Suprapubic skin (tissue), 4 donors: ENCODE measurements around the gene NCOA4. TPM values are rescaled to one million over a fixed set of nuclear protein-coding genes. Genes with fewer than 3 reads are reported as not detected.
"Not testable (repeated sequence)": the region's sequence is repeated elsewhere in the genome, so short reads cannot be mapped to it uniquely, and the experiment has no call there.

ENCODE experiments used
- DNase-seq, 2 donors: peaks; one replicate each; pipeline ENCODE4 v3.0.0-alpha.2; 2019; ENCODE audit warnings: low spot score in 2 of 2
- H3K27ac ChIP-seq: fragments of 200-600 bp; sonication (generic); one replicate; pipeline ENCODE4 v1.5.1; 2019
- H3K27me3 ChIP-seq: fragments of 200-600 bp; sonication (generic); one replicate; pipeline ENCODE4 v1.5.1; 2019
- H3K36me3 ChIP-seq: fragments of 200-600 bp; sonication (generic); one replicate; pipeline ENCODE4 v1.5.1; 2019
- H3K4me1 ChIP-seq: fragments of 200-600 bp; sonication (generic); one replicate; pipeline ENCODE4 v1.5.1; 2019
- H3K4me3 ChIP-seq: fragments of 200-600 bp; sonication (generic); one replicate; pipeline ENCODE4 v1.5.1; 2019; ENCODE audit warnings: mild to moderate bottlenecking
- H3K9me3 ChIP-seq: fragments of 200-600 bp; sonication (generic); one replicate; pipeline ENCODE4 v1.5.1; 2019
- CTCF ChIP-seq, 2 donors: fragments of 200-600 bp in 1 of 2; fragments of 450-650 bp in 1 of 2; sonication (generic) in 1 of 2; IDR thresholded peaks; one replicate each; pipeline ENCODE4 v1.5.1; 2016 to 2019; ENCODE audit warnings: antibody characterized with exemption in 2 of 2, mild to moderate bottlenecking in 1 of 2, moderate library complexity in 1 of 2
- EP300 ChIP-seq: sonication (generic); formaldehyde crosslinking; IDR thresholded peaks from one replicate; pipeline ENCODE4 v1.6.1; 2017; ENCODE audit warnings: antibody characterized with exemption
- POLR2A ChIP-seq, 2 donors: fragments of 450-650 bp; IDR thresholded peaks; one replicate each; pipeline ENCODE4 v1.6.1; 2017; ENCODE audit warnings: antibody characterized with exemption in 2 of 2, mild to moderate bottlenecking in 2 of 2, moderate library complexity in 2 of 2
- POLR2AphosphoS5 ChIP-seq, 3 donors: sonication (generic); formaldehyde crosslinking; IDR thresholded peaks; one replicate each; pipeline ENCODE4 v1.6.1; 2017; ENCODE audit warnings: antibody characterized with exemption in 3 of 3
- WGBS: methylation state at CpG from one replicate; pipeline ENCODE4 v1.1.5; 2018; 5-methylcytosine and 5-hydroxymethylcytosine counted together
- total RNA-seq, 4 donors: library from RNA; depleted of rRNA; stranded (reverse); fragments of >200 nt; gene quantifications; one replicate each; pipeline ENCODE4 v1.1.0, GENCODE V29; 2016

Gene NCOA4
- total RNA-seq, 4 donors from 2014 or later: 117 to 170 (median 151) TPM

- H3K4me1 ChIP-seq: no peaks in the 10 kb centered on the region
- no peak for TF ChIP-seq EP300
- TF ChIP-seq POLR2AphosphoS5 (IDR thresholded peaks at IDR 0.05): no peak
- no peak for TF ChIP-seq POLR2A (IDR thresholded peaks at IDR 0.05)
- TF ChIP-seq CTCF (IDR thresholded peaks at IDR 0.05): no peak
- peaks cover 93% of the 10 kb centered on the region for H3K36me3 ChIP-seq
- H3K27ac ChIP-seq: no peak overlapping the region
- no peak overlapping the region for H3K4me3 ChIP-seq
- H3K9me3 ChIP-seq: no peaks in the 10 kb centered on the region
- no peaks in the 10 kb centered on the region for H3K27me3 ChIP-seq
- DNase-seq: no peak
- WGBS: 76% methylated on average over 3 of the region's 3 CpGs
These were observed 24.2 kb downstream of the NCOA4 start for GRCh38 chr10:46006219-46006618.

DNA sequence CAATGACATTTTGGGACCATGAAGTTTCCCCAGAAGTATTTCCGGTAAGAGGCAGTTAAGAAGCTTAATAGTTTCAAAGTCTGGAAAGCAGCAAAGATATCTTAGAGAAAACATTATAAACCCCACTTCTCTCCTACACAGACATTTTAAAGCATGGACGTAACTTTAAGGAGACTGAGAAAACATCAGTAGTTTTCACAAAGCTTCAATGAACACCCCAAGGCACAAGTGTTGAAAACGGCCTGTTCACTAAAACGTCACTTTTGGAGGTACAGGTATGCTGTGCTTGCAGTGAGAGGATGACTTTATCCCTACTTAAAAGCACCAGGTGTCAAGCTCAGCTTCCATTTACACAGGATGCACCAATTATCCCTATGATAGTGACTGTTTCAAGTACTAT lies 25.0 kb downstream of the NCOA4 start:
- H3K36me3 ChIP-seq: peaks cover 90% of the 10 kb centered on the region
- no peak for DNase-seq
- H3K4me1 ChIP-seq: no peaks in the 10 kb centered on the region
- 73% methylated on average over 4 of the region's 4 CpGs for WGBS
- TF ChIP-seq POLR2AphosphoS5 (IDR thresholded peaks at IDR 0.05) (no peak), EP300 (no peak), POLR2A (IDR thresholded peaks at IDR 0.05) (no peak), CTCF (IDR thresholded peaks at IDR 0.05) (no peak)
- H3K9me3 ChIP-seq: no peaks in the 10 kb centered on the region
- no peak overlapping the region for H3K27ac ChIP-seq
- no peak overlapping the region for H3K4me3 ChIP-seq
- H3K27me3 ChIP-seq: no peaks in the 10 kb centered on the region

- Histone ChIP-seq H3K27me3 (no peaks in the 10 kb centered on the region), H3K36me3 (peaks cover 90% of the 10 kb centered on the region), H3K9me3 (no peaks in the 10 kb centered on the region), H3K4me3 (no peak overlapping the region), H3K4me1 (no peaks in the 10 kb centered on the region), H3K27ac (no peak overlapping the region)
- WGBS: 96% methylated on average over 2 of the region's 2 CpGs
- no peak for TF ChIP-seq POLR2AphosphoS5 (IDR thresholded peaks at IDR 0.05)
- DNase-seq: no peak
These were observed 25.5 kb downstream of the NCOA4 start for GRCh38 chr10:46004963-46005362.

DNA sequence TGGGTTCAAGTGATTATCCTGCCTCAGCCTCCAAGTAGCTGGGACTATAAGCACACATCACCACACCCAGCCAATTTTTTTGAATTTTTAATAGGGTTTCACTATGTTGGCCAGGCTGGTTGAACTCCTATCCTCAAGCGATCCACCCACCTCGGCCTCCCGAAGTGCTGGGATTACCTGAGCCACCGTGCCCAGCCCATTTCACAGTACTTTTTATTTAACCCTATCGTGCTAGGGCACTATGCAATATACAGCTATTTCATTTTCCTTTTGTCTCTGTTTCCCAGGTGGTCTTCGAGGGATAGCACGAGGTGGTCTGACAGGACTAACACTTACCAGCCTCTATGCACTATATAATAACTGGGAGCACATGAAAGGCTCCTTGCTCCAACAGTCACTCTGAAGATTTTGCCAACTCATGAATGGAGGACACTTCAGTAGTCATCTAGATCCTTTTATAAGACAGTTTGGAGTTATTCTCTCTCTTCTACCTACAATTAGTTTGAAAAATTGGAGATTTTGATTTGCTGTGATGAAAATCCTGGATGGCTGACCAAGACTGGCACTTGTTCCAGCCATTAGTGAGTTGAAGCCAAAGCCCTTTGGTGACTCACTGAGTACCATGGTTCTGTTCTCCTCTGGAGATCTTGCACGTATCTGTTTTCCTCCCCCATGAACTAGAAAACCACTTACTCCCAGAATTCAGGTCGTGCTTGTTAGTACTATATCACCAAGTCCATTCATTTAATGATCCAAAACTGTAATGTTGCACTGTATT lies 27.3 kb downstream of the NCOA4 start:
- H3K36me3 ChIP-seq: peaks cover 89% of the 10 kb centered on the region
- TF ChIP-seq POLR2A (IDR thresholded peaks at IDR 0.05) (no peak), CTCF (IDR thresholded peaks at IDR 0.05) (no peak), POLR2AphosphoS5 (IDR thresholded peaks at IDR 0.05) (no peak), EP300 (no peak)
- WGBS: 74% methylated on average over 9 of the region's 9 CpGs

DNA sequence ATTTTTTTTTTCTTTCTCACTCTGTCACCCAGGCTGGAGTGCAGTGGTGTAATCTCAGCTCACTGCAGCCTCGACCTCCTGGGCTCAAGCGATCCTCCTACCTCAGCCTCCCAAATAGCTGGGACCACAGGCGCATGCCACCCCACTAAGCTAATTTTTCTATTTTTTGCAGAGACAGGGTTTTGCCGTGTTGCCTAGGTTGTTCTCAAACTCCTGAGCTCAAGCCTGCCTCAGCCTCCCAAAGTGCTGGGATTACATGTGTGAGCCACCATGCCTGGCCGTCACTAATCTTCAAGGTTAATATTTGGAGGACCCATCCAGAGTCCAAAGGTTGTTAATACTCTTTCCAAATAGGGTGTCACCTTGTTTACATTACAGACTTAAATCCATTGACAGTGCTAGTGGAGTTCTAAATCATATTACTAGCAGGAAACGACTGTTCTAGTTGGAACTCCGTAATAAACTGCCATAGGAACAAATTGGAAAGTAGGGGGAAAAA lies 28.2 kb downstream of the NCOA4 start:
- not testable (repeated sequence) for H3K27me3 ChIP-seq, H3K4me3 ChIP-seq, H3K9me3 ChIP-seq, DNase-seq, H3K4me1 ChIP-seq, H3K27ac ChIP-seq
- peaks cover 91% of the 10 kb centered on the region for H3K36me3 ChIP-seq
- 93% methylated on average over 7 of the region's 7 CpGs for WGBS

More for the DNA sequence above, 27.3 kb downstream of the NCOA4 start:
- H3K4me1 ChIP-seq: no peaks in the 10 kb centered on the region
- no peak overlapping the region for H3K27ac ChIP-seq
- no peaks in the 10 kb centered on the region for H3K27me3 ChIP-seq
- DNase-seq: no peak
- no peaks in the 10 kb centered on the region for H3K9me3 ChIP-seq
- H3K4me3 ChIP-seq: no peak overlapping the region

DNA sequence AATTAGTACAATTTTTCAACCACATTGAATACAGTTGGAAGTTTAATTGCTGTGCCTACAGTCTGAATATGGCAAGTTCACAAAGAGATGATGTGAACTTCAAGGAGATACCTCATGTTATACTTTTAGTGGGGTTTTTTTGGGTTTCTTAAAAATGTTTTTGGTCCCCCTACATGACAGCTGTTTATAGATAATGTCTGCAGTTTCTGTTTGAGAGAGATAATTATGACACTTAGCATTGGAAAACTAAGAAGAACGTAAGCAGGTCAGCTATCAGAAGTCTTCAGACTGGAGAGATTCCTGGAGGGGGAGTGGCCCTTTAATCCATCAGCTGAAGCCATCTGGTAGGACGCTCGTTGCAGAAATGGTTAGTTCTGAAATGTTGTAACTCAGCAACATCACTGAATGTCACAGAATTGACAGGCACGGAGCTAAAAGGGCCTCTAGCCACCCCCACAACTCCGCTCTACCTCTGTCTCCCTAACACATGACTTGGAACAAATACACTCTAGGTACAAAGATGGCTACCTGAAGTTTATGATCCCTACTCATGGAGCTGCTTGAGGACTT lies 29.2 kb downstream of the NCOA4 start:
- no peak for DNase-seq
- WGBS: 67% methylated on average over 5 of the region's 5 CpGs
- H3K27me3 ChIP-seq: no peaks in the 10 kb centered on the region
- H3K4me1 ChIP-seq: no peaks in the 10 kb centered on the region
- H3K36me3 ChIP-seq: peaks cover 83% of the 10 kb centered on the region
- TF ChIP-seq POLR2A (IDR thresholded peaks at IDR 0.05): no peak
- no peak for TF ChIP-seq POLR2AphosphoS5 (IDR thresholded peaks at IDR 0.05)
- TF ChIP-seq CTCF (IDR thresholded peaks at IDR 0.05): no peak
- TF ChIP-seq EP300: no peak
- H3K4me3 ChIP-seq: no peak overlapping the region
- H3K27ac ChIP-seq: no peak overlapping the region
- H3K9me3 ChIP-seq: no peaks in the 10 kb centered on the region
